Forelimb muscle (tissue), 1 donor: Measurements from ENCODE around the gene C1QTNF2. TPM values are rescaled to one million over a fixed set of nuclear protein-coding genes. Genes with fewer than 3 reads are reported as not detected.
"Not testable (repeated sequence)": the region's sequence is repeated elsewhere in the genome, so short reads cannot be mapped to it uniquely, and the experiment has no call there.

ENCODE experiments used
- DNase-seq: peaks from one replicate; pipeline ENCODE4 v3.0.0-alpha.2; 2013; ENCODE audit warnings: low read depth
- polyA plus RNA-seq: library from polyadenylated mRNA; unstranded; fragments of 120-200 nt; gene quantifications from one replicate; pipeline ENCODE4 v1.2.1, GENCODE V29; 2013; ENCODE audit not compliant: insufficient read length

C1QTNF2 gene
- polyA plus RNA-seq, 1 donor = 19.8 TPM

- no peak for DNase-seq
These were observed 27.9 kb downstream of the C1QTNF2 start for GRCh38 chr5:160342413-160342941.

- DNase-seq = no peak
These were observed 29.0 kb downstream of the C1QTNF2 start for GRCh38 chr5:160341309-160341870.

GRCh38 chr5:160340513-160340912 lies 29.9 kb downstream of the C1QTNF2 start:
- not testable (repeated sequence) for DNase-seq

GRCh38 chr5:160339406-160340130 lies 30.9 kb downstream of the C1QTNF2 start:
- DNase-seq = no peak

GRCh38 chr5:160334716-160335115 lies 35.7 kb downstream of the C1QTNF2 start:
- not testable (repeated sequence) for DNase-seq

GRCh38 chr5:160333721-160334120 lies 36.7 kb downstream of the C1QTNF2 start:
- DNase-seq = no peak

GRCh38 chr5:160330212-160330611 lies 40.2 kb downstream of the C1QTNF2 start:
- DNase-seq = no peak

- no peak for DNase-seq
These were observed 42.6 kb downstream of the C1QTNF2 start for GRCh38 chr5:160327818-160328217.

- DNase-seq = no peak
These were observed 43.4 kb downstream of the C1QTNF2 start for GRCh38 chr5:160326981-160327380.

GRCh38 chr5:160325716-160326115 lies 44.7 kb downstream of the C1QTNF2 start:
- DNase-seq = no peak

GRCh38 chr5:160324886-160325285 lies 45.5 kb downstream of the C1QTNF2 start:
- DNase-seq = no peak

GRCh38 chr5:160318409-160318808 lies 52.0 kb downstream of the C1QTNF2 start:
- DNase-seq = no peak

GRCh38 chr5:160317434-160317833 lies 53.0 kb downstream of the C1QTNF2 start:
- DNase-seq = no peak

- no peak for DNase-seq
These were observed 54.5 kb downstream of the C1QTNF2 start for GRCh38 chr5:160315968-160316367.

GRCh38 chr5:160312960-160313727 lies 57.3 kb downstream of the C1QTNF2 start:
- no peak for DNase-seq

- DNase-seq = no peak
These were observed 58.1 kb downstream of the C1QTNF2 start, which contains the start of gene CCNJL for GRCh38 chr5:160312134-160312959. Gene CCNJL, minus strand, starts transcription at chr5:160312564. Its CDS starts 641 bp downstream, at chr5:160311923.

GRCh38 chr5:160311491-160312133 lies 58.8 kb downstream of the C1QTNF2 start:
- DNase-seq = no peak

GRCh38 chr5:160310552-160311295 lies 59.7 kb downstream of the C1QTNF2 start:
- DNase-seq = no peak

GRCh38 chr5:160310140-160310539 lies 60.3 kb downstream of the C1QTNF2 start:
- DNase-seq = no peak

- no peak for DNase-seq
These were observed 63.7 kb downstream of the C1QTNF2 start for GRCh38 chr5:160306696-160307095.
